VCaP (cell line): ENCODE results near the gene CD2.

Source experiments
- H3K27ac ChIP-seq: fragments of 450-650 bp; 2 replicates; pipeline ENCODE4 v1.5.1; 2017
- CTCF ChIP-seq: fragments of 450-650 bp; conservative IDR thresholded peaks from 2 replicates; pipeline ENCODE4 v1.5.1; 2017; ENCODE audit warnings: mild to moderate bottlenecking, moderate library complexity

Gene CD2

GRCh38 chr1:116806245-116806644 lies 52.0 kb downstream of the CD2 start:
- TF ChIP-seq CTCF = no peak
- no peak overlapping the region for H3K27ac ChIP-seq

- TF ChIP-seq CTCF = no peak
- H3K27ac ChIP-seq = no peak overlapping the region
These were observed 52.4 kb downstream of the CD2 start for GRCh38 chr1:116806671-116807070.

- H3K27ac ChIP-seq = no peak overlapping the region
- no peak for TF ChIP-seq CTCF
These were observed 53.4 kb downstream of the CD2 start for GRCh38 chr1:116807394-116808199.

GRCh38 chr1:116808200-116808847 lies 54.1 kb downstream of the CD2 start:
- H3K27ac ChIP-seq = no peak overlapping the region
- TF ChIP-seq CTCF = no peak

- H3K27ac ChIP-seq = no peak overlapping the region
These were observed 54.7 kb downstream of the CD2 start for GRCh38 chr1:116808848-116809508.

GRCh38 chr1:116811321-116811720 lies 57.1 kb downstream of the CD2 start:
- no peak overlapping the region for H3K27ac ChIP-seq
- TF ChIP-seq CTCF = no peak

More at GRCh38 chr1:116808848-116809508, 54.7 kb downstream of the CD2 start:
- TF ChIP-seq CTCF = no peak
